Stimulated activated CD4-positive, alpha-beta T cell treated with anti-CD3 and anti-CD28 coated beads, Interleukin-12 subunit alpha, Interleukin-12 subunit beta, amount 100 ng/mL, for 48 hours (primary cell): ENCODE measurements around the gene MINDY4B.

Source experiments
- DNase-seq, 3 donors: peaks; one replicate each; pipeline ENCODE4 v3.0.0-alpha.2; 2020; ENCODE audit warnings: low read depth in 2 of 3, low spot score in 1 of 3

Gene MINDY4B

GRCh38 chr3:150847433-150847832 is 57.8 kb downstream of the MINDY4B start:
- no peak for DNase-seq

- DNase-seq: no peak
These were observed 60.8 kb downstream of the MINDY4B start for GRCh38 chr3:150844484-150844883.

- no peak for DNase-seq
These were observed 62.0 kb downstream of the MINDY4B start for GRCh38 chr3:150843241-150843640.

GRCh38 chr3:150840802-150841515 is 64.3 kb downstream of the MINDY4B start:
- no peak for DNase-seq

GRCh38 chr3:150830745-150831144 is 74.5 kb downstream of the MINDY4B start:
- no peak for DNase-seq

GRCh38 chr3:150830094-150830681 is 75.1 kb downstream of the MINDY4B start:
- no peak for DNase-seq

GRCh38 chr3:150829408-150829807 is 75.8 kb downstream of the MINDY4B start:
- DNase-seq: no peak

- DNase-seq: no peak
These were observed 76.2 kb downstream of the MINDY4B start for GRCh38 chr3:150828997-150829396.

GRCh38 chr3:150828261-150828660 is 77.0 kb downstream of the MINDY4B start:
- no peak for DNase-seq

- no peak for DNase-seq
These were observed 78.6 kb downstream of the MINDY4B start for GRCh38 chr3:150826466-150827282.

- DNase-seq: no peak
These were observed 79.3 kb downstream of the MINDY4B start for GRCh38 chr3:150825916-150826377.

- DNase-seq: no peak
These were observed 79.9 kb downstream of the MINDY4B start for GRCh38 chr3:150825192-150825915.

- DNase-seq: no peak
These were observed 82.0 kb downstream of the MINDY4B start for GRCh38 chr3:150823277-150823676.

- no peak for DNase-seq
These were observed 82.6 kb downstream of the MINDY4B start for GRCh38 chr3:150822636-150823035.
